Vagina (tissue), 2 donors: Measurements from ENCODE around the gene LPP.

Experiments used
- CTCF ChIP-seq, 3 experiments: fragments of 450-650 bp in 2 of 3; fragments of 200-600 bp in 1 of 3; sonication (generic) in 1 of 3; IDR thresholded peaks; one replicate each; pipeline ENCODE4 v1.5.1; 2017 to 2019; ENCODE audit warnings: antibody characterized with exemption in 3 of 3, mild to moderate bottlenecking in 2 of 3, moderate library complexity in 2 of 3
- POLR2A ChIP-seq, 2 donors: fragments of 450-650 bp; IDR thresholded peaks; one replicate each; pipeline ENCODE4 v1.6.1; 2017; ENCODE audit warnings: antibody characterized with exemption in 2 of 2, mild to moderate bottlenecking in 2 of 2, moderate library complexity in 2 of 2
- POLR2AphosphoS5 ChIP-seq, 2 donors: sonication (generic); formaldehyde crosslinking; IDR thresholded peaks; one replicate each; pipeline ENCODE4 v1.9.0; 2017; ENCODE audit warnings: antibody characterized with exemption in 2 of 2, mild to moderate bottlenecking in 2 of 2, low read depth in 1 of 2; ENCODE audit not compliant: insufficient read depth in 1 of 2

DNA sequence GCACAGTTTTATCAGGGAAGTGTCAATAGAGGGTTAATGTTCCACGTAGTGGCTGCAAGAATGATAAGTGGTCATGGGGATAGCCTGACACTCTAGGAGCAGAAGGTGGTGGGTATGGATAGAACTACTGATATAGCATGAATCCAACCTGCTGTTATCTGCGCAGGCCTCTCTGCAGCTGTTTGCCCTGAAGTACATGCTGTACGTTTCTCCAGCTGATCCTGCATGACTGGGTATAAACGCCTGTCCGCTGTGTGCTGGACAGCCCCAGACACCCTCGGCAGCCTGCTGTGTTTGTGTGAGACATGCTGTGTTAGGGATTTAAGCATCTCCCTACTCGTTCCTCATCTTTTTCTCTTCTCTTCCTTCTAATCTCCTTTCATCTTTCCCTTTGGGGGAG lies 87.1 kb downstream of the LPP start:
- TF ChIP-seq POLR2A (IDR thresholded peaks at IDR 0.05), result no peak
- no peak for TF ChIP-seq CTCF (IDR thresholded peaks at IDR 0.05)
- no peak for TF ChIP-seq POLR2AphosphoS5 (IDR thresholded peaks at IDR 0.05; ENCODE audit: insufficient read depth in 1 of 2, low read depth in 1 of 2)
